HepG2 (cell line): ENCODE results near the gene TWIST2. TPM values are rescaled to one million over a fixed set of nuclear protein-coding genes. Genes with fewer than 3 reads are reported as not detected.

Source experiments
- ATAC-seq: fragments of 200-7000 bp; cut with Tn5 transposase; 3 replicates; pipeline ENCODE4 v1.9.1; 2020; ENCODE audit warnings: mild to moderate bottlenecking, moderate library complexity
- BruUV-seq: library from RNA; stranded (reverse); fragments of 400-500 nt; replicated peaks from 2 replicates; lab custom pipeline; 2021; lab: Mats Ljungman, UMichigan
- CTCF ChIA-PET: fragments of 300-600 bp; formaldehyde crosslinking; extraction: SDS; loops from one replicate; lab custom pipeline; 2021; ENCODE audit warnings: low total read pairs, inconsistent platforms, low intra/inter-chr PET ratio; lab: Yijun Ruan, JAX
- POLR2A ChIA-PET: fragments of 350-600 bp; sonication (Branson Sonifier 250); formaldehyde crosslinking; loops from one replicate; lab custom pipeline; 2020; ENCODE audit warnings: antibody characterized with exemption, inconsistent platforms; lab: Yijun Ruan, JAX
- DNase-seq: peaks from one replicate; pipeline ENCODE4 v3.0.0-alpha.2; 2015; ENCODE audit warnings: low spot score
- FAIRE-seq: peaks from 3 replicates; lab custom pipeline; 2011; peaks lifted over from hg19 to GRCh38; lab: Jason Lieb, UNC
- H2AFZ ChIP-seq: one replicate; pipeline ENCODE4 v1.6.1; 2011; ENCODE audit warnings: low read length, inconsistent platforms
- H3K27ac ChIP-seq: fragments of 300-600 bp; 3 replicates; pipeline ENCODE4 v1.8.0; 2011; ENCODE audit warnings: mixed run types, mild to moderate bottlenecking, mixed read lengths, low read length, inconsistent platforms; ENCODE audit not compliant: insufficient read depth; ENCODE audit errors: extremely low read length
- H3K27me3 ChIP-seq, 2 experiments: fragments of 200-600 bp in 1 of 2; 2 replicates in 1 of 2; 3 replicates in 1 of 2; pipeline versions ENCODE4 v1.6.0 to v1.8.0; 2011; ENCODE audit warnings: low read length in 2 of 2, mild to moderate bottlenecking in 2 of 2, moderate library complexity in 2 of 2, inconsistent platforms in 1 of 2; ENCODE audit not compliant: insufficient read depth in 2 of 2, control insufficient read depth in 1 of 2
- H3K36me3 ChIP-seq, 2 experiments: fragments of 200-600 bp in 1 of 2; replicated peaks in 1 of 2; 2 replicates in 1 of 2; 3 replicates in 1 of 2; pipeline versions ENCODE4 v1.5.1 to v1.8.0; 2011; ENCODE audit warnings: low read length in 2 of 2, inconsistent platforms in 1 of 2; ENCODE audit not compliant: insufficient read depth in 2 of 2, control insufficient read depth in 1 of 2
- H3K4me1 ChIP-seq: 2 replicates; pipeline ENCODE4 v1.5.1; 2012; ENCODE audit warnings: low read length, inconsistent platforms; ENCODE audit not compliant: insufficient read depth
- H3K4me2 ChIP-seq: 2 replicates; pipeline ENCODE4 v1.6.0; 2011; ENCODE audit warnings: low read depth, low read length, inconsistent platforms
- H3K4me3 ChIP-seq, 3 experiments: fragments of 200-600 bp in 1 of 3; sonication (generic), shearing (Covaris generic) in 1 of 3; replicated peaks in 1 of 3; 2 replicates each; pipeline ENCODE4 v1.5.1; 2011 to 2016; ENCODE audit warnings: low read length in 3 of 3, inconsistent platforms in 2 of 3, low read depth in 2 of 3, mild to moderate bottlenecking in 2 of 3, control low read depth in 1 of 3, mixed read lengths in 1 of 3; ENCODE audit not compliant: insufficient read depth in 1 of 3
- H3K79me2 ChIP-seq: one replicate; pipeline ENCODE4 v1.6.1; 2011; ENCODE audit warnings: low read length, inconsistent platforms; ENCODE audit not compliant: insufficient read depth
- H3K9ac ChIP-seq: 2 replicates; pipeline ENCODE4 v1.6.0; 2011; ENCODE audit warnings: mild to moderate bottlenecking, low read depth, low read length, inconsistent platforms; ENCODE audit not compliant: insufficient read depth
- H3K9me3 ChIP-seq: 2 replicates; pipeline ENCODE4 v1.5.1; 2012; ENCODE audit warnings: mild to moderate bottlenecking, low read length
- H4K20me1 ChIP-seq: 2 replicates; pipeline ENCODE4 v1.6.0; 2011; ENCODE audit warnings: inconsistent platforms, mild to moderate bottlenecking, low read length, moderate library complexity; ENCODE audit not compliant: insufficient read depth
- CEBPB ChIP-seq: IDR thresholded peaks from 2 replicates; pipeline ENCODE4 v1.6.1; 2011; ENCODE audit warnings: low read depth, low read length, improper control_type of control experiment, borderline replicate concordance
- MXD1 ChIP-seq: sonication (generic); formaldehyde crosslinking; IDR thresholded peaks from 2 replicates; pipeline ENCODE4 v1.4.0; 2020; ENCODE audit warnings: mild to moderate bottlenecking, missing genetic modification reagents
- RAD51 ChIP-seq: fragments of 450-650 bp; IDR thresholded peaks from 2 replicates; pipeline ENCODE4 v1.6.1; 2016; ENCODE audit warnings: borderline replicate concordance
- ZBTB7B ChIP-seq: sonication (generic); formaldehyde crosslinking; IDR thresholded peaks from 2 replicates; pipeline ENCODE4 v1.4.0; 2020; ENCODE audit warnings: missing genetic modification reagents
- ZNF546 ChIP-seq: sonication (generic); formaldehyde crosslinking; conservative IDR thresholded peaks from 2 replicates; pipeline ENCODE4 v1.8.1; 2023; ENCODE audit warnings: mild to moderate bottlenecking, missing genetic modification reagents
- ZNF724P ChIP-seq: sonication (generic); formaldehyde crosslinking; IDR thresholded peaks from 2 replicates; pipeline ENCODE4 v1.8.0; 2022; ENCODE audit warnings: missing genetic modification reagents, borderline replicate concordance
- ZNF788 ChIP-seq: sonication (generic); formaldehyde crosslinking; IDR thresholded peaks from 2 replicates; pipeline ENCODE4 v1.5.0; 2020; ENCODE audit warnings: mild to moderate bottlenecking, missing genetic modification reagents, borderline replicate concordance
- WGBS: methylation state at CpG from one replicate; pipeline ENCODE4 v1.1.6; 2017; ENCODE audit warnings: low lambda C conversion rate; 5-methylcytosine and 5-hydroxymethylcytosine counted together
- in situ Hi-C: cut with HindIII; loops from 2 replicates; pipeline ENCODE4 v1.10.0; 2017; ENCODE audit warnings: low pct_unique_long_range_greater_than_20kb; ENCODE audit not compliant: extremely low pct_ligation_motif_present
- intact Hi-C: fragments of 100-400 bp; cut with micrococcal nuclease; formaldehyde crosslinking; loops from one replicate; pipeline ENCODE4 v1.10.0; 2022; ENCODE audit not compliant: unreplicated experiment
- polyA plus RNA-seq, 8 experiments: library from polyadenylated mRNA; depleted of rRNA in 3 of 8; stranded (reverse) in 7 of 8; unstranded in 1 of 8; fragments of >200 nt; fragmentation: Illumina TruSeq in 4 of 8; extraction: Trizol in 4 of 8; gene quantifications; 2 replicates each; pipeline versions ENCODE4 v1.2.1 to v1.2.3, GENCODE V29; 2011 to 2016; ENCODE audit warnings: low read depth in 4 of 8, missing spikeins in 1 of 8, mixed read lengths in 1 of 8; ENCODE audit not compliant: insufficient read depth in 1 of 8
- total RNA-seq, 5 experiments: library from RNA; depleted of rRNA; stranded (reverse); fragments of >200 nt; fragmentation: Illumina TruSeq; extraction: Trizol; gene quantifications; 2 replicates each; pipeline ENCODE4 v1.2.3, GENCODE V29; 2016; ENCODE audit warnings: low read depth in 1 of 5
- TF ChIP-seq, protein P1 (sequence below): IDR thresholded peaks from 2 replicates; pipeline ENCODE4 v1.6.1; 2016; ENCODE audit warnings: low read depth, control low read depth
- TF ChIP-seq, protein P2 (sequence below): sonication (generic); formaldehyde crosslinking; IDR thresholded peaks from 2 replicates; pipeline ENCODE4 v1.5.1; 2020; ENCODE audit warnings: missing genetic modification reagents, mild to moderate bottlenecking, borderline replicate concordance

Gene TWIST2
- total and polyA plus RNA-seq, 2 of the 13 experiments (the other 11 are each of a cell fraction or from before 2014, with no cell fraction given): 0.08 to 0.11 TPM

- no peak for ATAC-seq
- no peak overlapping the region for H2AFZ ChIP-seq
- CTCF ChIA-PET: no interaction called here
- DNase-seq: no peak
- no peak overlapping the region for H3K27ac ChIP-seq
- 55% methylated on average over 3 of the region's 9 CpGs for WGBS
- POLR2A ChIA-PET: no interaction called here
- H3K9ac ChIP-seq: no peak overlapping the region
- H3K36me3 ChIP-seq: no peaks in the 10 kb centered on the region
- in situ Hi-C loops: no loop called here
- no peaks in the 10 kb centered on the region for H3K79me2 ChIP-seq
- intact Hi-C loops: no loop called here
- no peak for TF ChIP-seq ZNF724P (CRISPR knock-in tag)
- TF ChIP-seq, protein P1, sequence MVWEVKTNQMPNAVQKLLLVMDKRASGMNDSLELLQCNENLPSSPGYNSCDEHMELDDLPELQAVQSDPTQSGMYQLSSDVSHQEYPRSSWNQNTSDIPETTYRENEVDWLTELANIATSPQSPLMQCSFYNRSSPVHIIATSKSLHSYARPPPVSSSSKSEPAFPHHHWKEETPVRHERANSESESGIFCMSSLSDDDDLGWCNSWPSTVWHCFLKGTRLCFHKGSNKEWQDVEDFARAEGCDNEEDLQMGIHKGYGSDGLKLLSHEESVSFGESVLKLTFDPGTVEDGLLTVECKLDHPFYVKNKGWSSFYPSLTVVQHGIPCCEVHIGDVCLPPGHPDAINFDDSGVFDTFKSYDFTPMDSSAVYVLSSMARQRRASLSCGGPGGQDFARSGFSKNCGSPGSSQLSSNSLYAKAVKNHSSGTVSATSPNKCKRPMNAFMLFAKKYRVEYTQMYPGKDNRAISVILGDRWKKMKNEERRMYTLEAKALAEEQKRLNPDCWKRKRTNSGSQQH (CRISPR knock-in tag): no peak
- TF ChIP-seq CEBPB: no peak
- TF ChIP-seq ZNF546 (CRISPR knock-in tag): no peak
- no peak for TF ChIP-seq ZNF788 (CRISPR knock-in tag)
- no peak for TF ChIP-seq RAD51
- TF ChIP-seq, protein P2, sequence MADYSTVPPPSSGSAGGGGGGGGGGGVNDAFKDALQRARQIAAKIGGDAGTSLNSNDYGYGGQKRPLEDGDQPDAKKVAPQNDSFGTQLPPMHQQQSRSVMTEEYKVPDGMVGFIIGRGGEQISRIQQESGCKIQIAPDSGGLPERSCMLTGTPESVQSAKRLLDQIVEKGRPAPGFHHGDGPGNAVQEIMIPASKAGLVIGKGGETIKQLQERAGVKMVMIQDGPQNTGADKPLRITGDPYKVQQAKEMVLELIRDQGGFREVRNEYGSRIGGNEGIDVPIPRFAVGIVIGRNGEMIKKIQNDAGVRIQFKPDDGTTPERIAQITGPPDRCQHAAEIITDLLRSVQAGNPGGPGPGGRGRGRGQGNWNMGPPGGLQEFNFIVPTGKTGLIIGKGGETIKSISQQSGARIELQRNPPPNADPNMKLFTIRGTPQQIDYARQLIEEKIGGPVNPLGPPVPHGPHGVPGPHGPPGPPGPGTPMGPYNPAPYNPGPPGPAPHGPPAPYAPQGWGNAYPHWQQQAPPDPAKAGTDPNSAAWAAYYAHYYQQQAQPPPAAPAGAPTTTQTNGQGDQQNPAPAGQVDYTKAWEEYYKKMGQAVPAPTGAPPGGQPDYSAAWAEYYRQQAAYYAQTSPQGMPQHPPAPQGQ: no peak
- no peak for TF ChIP-seq ZBTB7B
- no peak for TF ChIP-seq MXD1 (CRISPR knock-in tag)
- no TSS peak for BruUV-seq
- no peaks in the 10 kb centered on the region; the same call in 1 of the 2 replicates for H4K20me1 ChIP-seq
- H3K4me3 ChIP-seq: no peak overlapping the region
- peaks cover 11 to 54% of the 10 kb centered on the region in 2 experiments; a peak in 4 of 5 replicates for H3K27me3 ChIP-seq
- no peak for FAIRE-seq
- H3K4me1 ChIP-seq: no peaks in the 10 kb centered on the region
- no peak overlapping the region for H3K4me2 ChIP-seq
- peaks cover 10% of the 10 kb centered on the region for H3K9me3 ChIP-seq
These were observed 90.1 kb downstream of the TWIST2 start for GRCh38 chr2:238938003-238938400.
